OCI-LY7 (cell line): ENCODE data around the gene CD164. TPM values are rescaled to one million over a fixed set of nuclear protein-coding genes. Genes with fewer than 3 reads are reported as not detected.

Source experiments
- BruUV-seq: library from RNA; stranded (reverse); fragments of 400-500 nt; replicated peaks from 2 replicates; lab custom pipeline; 2021; lab: Mats Ljungman, UMichigan
- CTCF ChIA-PET: fragments of 300-600 bp; sonication (Branson Sonifier 250); formaldehyde crosslinking; loops from one replicate; lab custom pipeline; 2022; ENCODE audit warnings: antibody characterized with exemption; ENCODE audit not compliant: unreplicated experiment; lab: Charles Lee
- POLR2A ChIA-PET: fragments of 300-600 bp; sonication (Branson Sonifier 250); formaldehyde crosslinking; loops from one replicate; lab custom pipeline; 2022; ENCODE audit warnings: antibody characterized with exemption; lab: Charles Lee
- DNase-seq: peaks from one replicate; pipeline ENCODE4 v3.0.0-alpha.2; 2015; ENCODE audit warnings: low spot score
- H2AFZ ChIP-seq: fragments of 200-600 bp; sonication (generic), shearing (Covaris generic); 2 replicates; pipeline ENCODE4 v1.6.1; 2014; ENCODE audit warnings: mild to moderate bottlenecking, antibody characterized with exemption, low read length, moderate library complexity
- H3K27ac ChIP-seq: fragments of 200-600 bp; sonication (generic); 2 replicates; pipeline ENCODE4 v1.5.1; 2014; ENCODE audit warnings: mixed run types, low read depth, mild to moderate bottlenecking, moderate library complexity, low read length, inconsistent platforms; ENCODE audit not compliant: poor library complexity, severe bottlenecking
- H3K36me3 ChIP-seq: fragments of 200-600 bp; sonication (generic); 2 replicates; pipeline ENCODE4 v1.6.1; 2014; ENCODE audit warnings: mild to moderate bottlenecking, antibody characterized with exemption, low read length, moderate library complexity, mixed read lengths; ENCODE audit not compliant: insufficient read depth
- H3K4me1 ChIP-seq: fragments of 200-600 bp; sonication (generic); 2 replicates; pipeline ENCODE4 v1.5.1; 2014; ENCODE audit warnings: mild to moderate bottlenecking, low read length; ENCODE audit not compliant: insufficient read depth, poor library complexity, severe bottlenecking
- H3K4me2 ChIP-seq: fragments of 200-600 bp; sonication (generic); 2 replicates; pipeline ENCODE4 v1.6.1; 2014; ENCODE audit warnings: mild to moderate bottlenecking, low read length
- H3K4me3 ChIP-seq: fragments of 200-600 bp; sonication (generic); 2 replicates; pipeline ENCODE4 v1.5.1; 2014; ENCODE audit warnings: mild to moderate bottlenecking, low read depth, low read length; ENCODE audit not compliant: poor library complexity, severe bottlenecking
- H3K79me2 ChIP-seq: fragments of 200-600 bp; sonication (generic); 2 replicates; pipeline ENCODE4 v1.6.1; 2016; ENCODE audit warnings: low read depth, mild to moderate bottlenecking, low read length, moderate library complexity, mixed read lengths; ENCODE audit not compliant: insufficient read depth
- H3K9me2 ChIP-seq: fragments of 200-600 bp; sonication (generic); 2 replicates; pipeline ENCODE4 v1.6.1; 2016; ENCODE audit warnings: mild to moderate bottlenecking, low read length, mixed read lengths; ENCODE audit not compliant: insufficient read depth
- H3K9me3 ChIP-seq: fragments of 200-600 bp; sonication (generic); 2 replicates; pipeline ENCODE4 v1.6.1; 2014; ENCODE audit warnings: mild to moderate bottlenecking, mixed run types, low read length, mixed read lengths
- H4K20me1 ChIP-seq: fragments of 200-600 bp; sonication (generic); 2 replicates; pipeline ENCODE4 v1.6.1; 2014; ENCODE audit warnings: mild to moderate bottlenecking, antibody characterized with exemption, low read length, moderate library complexity, mixed read lengths; ENCODE audit not compliant: insufficient read depth
- CTCF ChIP-seq: fragments of 200-600 bp; sonication (generic); conservative IDR thresholded peaks from 2 replicates; pipeline ENCODE4 v1.5.1; 2014; ENCODE audit warnings: mild to moderate bottlenecking, antibody characterized with exemption, low read length, moderate library complexity, mixed read lengths
- EZH2phosphoT487 ChIP-seq: fragments of 200-600 bp; sonication (generic); IDR thresholded peaks from 2 replicates; pipeline ENCODE4 v1.6.1; 2018; ENCODE audit warnings: low read depth, borderline replicate concordance, mild to moderate bottlenecking, mixed run types, antibody characterized with exemption, low read length, moderate library complexity, mixed read lengths
- intact Hi-C: fragments of 100-400 bp; cut with micrococcal nuclease; formaldehyde crosslinking; loops from one replicate; pipeline ENCODE4 v1.10.0; 2022; ENCODE audit not compliant: unreplicated experiment
- total RNA-seq, 2 experiments: library from RNA; depleted of rRNA in 1 of 2; stranded (reverse); fragments of >200 nt in 1 of 2; shearing (Covaris generic) in 1 of 2; gene quantifications; 2 replicates each; pipeline ENCODE4 v1.2.3, GENCODE V29; 2014 to 2022

The CD164 gene
- total RNA-seq, 2 experiments from 2014 or later = 48.7 to 107 TPM

- Histone ChIP-seq H3K4me1 (no peaks in the 10 kb centered on the region), H2AFZ (no peak overlapping the region), H3K36me3 (no peaks in the 10 kb centered on the region), H3K9me3 (no peaks in the 10 kb centered on the region), H3K9me2 (no peaks in the 10 kb centered on the region), H3K4me2 (no peak overlapping the region), H3K79me2 (no peaks in the 10 kb centered on the region), H3K27ac (no peak overlapping the region), H4K20me1 (no peaks in the 10 kb centered on the region), H3K4me3 (no peak overlapping the region)
- CTCF ChIA-PET = no interaction called here
- POLR2A ChIA-PET = interaction anchor here (1.0 kb wide), 1 partner anchor 10 kb away, joined by 3 read pairs; no protein-coding TSS in a partner anchor
- intact Hi-C loops = no loop called here
- BruUV-seq = no TSS peak
- TF ChIP-seq EZH2phosphoT487 (no peak), CTCF (no peak)
- no peak for DNase-seq
Measured at GRCh38 chr6:109328629-109329028, 53.6 kb downstream of the CD164 start.

- intact Hi-C loops = no loop called here
- Histone ChIP-seq H3K27ac (no peak overlapping the region), H2AFZ (no peak overlapping the region), H3K9me2 (no peaks in the 10 kb centered on the region), H3K4me2 (no peak overlapping the region), H3K4me3 (no peak overlapping the region), H3K36me3 (no peaks in the 10 kb centered on the region), H4K20me1 (no peaks in the 10 kb centered on the region), H3K4me1 (peaks cover 6% of the 10 kb centered on the region), H3K79me2 (no peaks in the 10 kb centered on the region), H3K9me3 (no peaks in the 10 kb centered on the region)
- POLR2A ChIA-PET = no interaction called here
- BruUV-seq = no TSS peak
- DNase-seq = no peak
- TF ChIP-seq CTCF (no peak), EZH2phosphoT487 (no peak)
- CTCF ChIA-PET = no interaction called here
Measured at GRCh38 chr6:109327959-109328358, 54.3 kb downstream of the CD164 start.

GRCh38 chr6:109327491-109327890 is 54.8 kb downstream of the CD164 start:
- peaks cover 11% of the 10 kb centered on the region for H3K4me1 ChIP-seq
- POLR2A ChIA-PET = no interaction called here
- intact Hi-C loops = no loop called here
- H3K79me2 ChIP-seq = no peaks in the 10 kb centered on the region
- no peak overlapping the region for H3K4me3 ChIP-seq
- H3K9me3 ChIP-seq = no peaks in the 10 kb centered on the region
- no peaks in the 10 kb centered on the region for H3K36me3 ChIP-seq
- H4K20me1 ChIP-seq = no peaks in the 10 kb centered on the region
- no peaks in the 10 kb centered on the region for H3K9me2 ChIP-seq
- DNase-seq = no peak
- no TSS peak for BruUV-seq
- no peak overlapping the region for H2AFZ ChIP-seq
- no peak overlapping the region for H3K4me2 ChIP-seq
- CTCF ChIA-PET = no interaction called here
- no peak overlapping the region for H3K27ac ChIP-seq
- no peak for TF ChIP-seq CTCF
- no peak for TF ChIP-seq EZH2phosphoT487
